B cell (primary cell): ENCODE measurements around the gene APOM.

ENCODE experiments used
- CTCF ChIP-seq: fragments of 200-600 bp; IDR thresholded peaks from one replicate; pipeline ENCODE4 v1.8.0; 2022; ENCODE audit warnings: antibody characterized with exemption, mild to moderate bottlenecking
- EZH2 ChIP-seq: IDR thresholded peaks from 2 replicates; pipeline ENCODE4 v1.6.1; 2012; ENCODE audit warnings: borderline replicate concordance, low read depth, mild to moderate bottlenecking, moderate library complexity, low read length; ENCODE audit not compliant: insufficient read depth, poor library complexity, severe bottlenecking

DNA sequence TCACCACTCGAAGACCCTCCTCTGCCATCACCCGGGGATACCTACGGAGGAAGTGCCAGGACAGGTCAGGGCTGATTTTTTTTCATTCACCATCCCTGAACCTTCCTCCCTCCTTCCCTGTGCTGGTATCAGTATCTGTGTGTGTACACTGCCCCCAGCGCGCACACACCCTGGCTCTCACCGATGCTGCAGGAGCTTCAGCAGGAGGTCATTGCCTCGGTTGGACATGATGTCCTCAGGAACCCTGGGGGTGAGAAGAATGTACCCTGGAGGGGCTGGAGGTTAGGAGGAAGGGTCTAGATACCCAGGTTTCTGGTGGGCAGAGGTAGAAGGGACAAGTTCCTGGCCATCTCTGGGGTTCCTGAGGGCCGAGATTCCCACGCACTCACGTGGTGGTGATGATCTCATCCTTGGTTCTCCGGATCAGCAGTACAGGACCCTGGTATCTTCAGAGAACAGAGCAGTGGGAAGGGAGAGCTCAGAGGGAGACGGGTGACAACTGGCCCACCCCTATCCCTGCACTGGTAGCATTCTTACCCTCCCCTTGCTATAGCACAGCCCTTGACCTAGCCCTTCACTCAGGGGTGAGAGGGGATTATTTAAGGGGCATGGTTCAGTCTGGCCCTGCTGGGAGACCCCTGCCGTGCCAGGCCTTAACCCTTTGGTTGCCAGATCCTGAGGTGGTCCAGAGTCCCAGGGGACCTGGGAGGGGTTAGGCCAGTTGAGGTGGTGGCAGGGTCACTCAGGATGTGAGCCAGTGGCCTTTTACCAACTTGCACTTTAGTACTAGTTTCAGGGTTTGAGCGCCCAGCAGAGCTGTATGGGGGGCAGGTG, 32.4 kb downstream of the APOM start:
- TF ChIP-seq CTCF (no peak), EZH2 (no peak)
